ENCODE data around the gene ZNF580.

- TF ChIP-seq CTCF (IDR thresholded peaks at IDR 0.05) (no peak), AFF4 (CRISPR knock-in tag; IDR thresholded peaks at IDR 0.05; ENCODE audit: borderline replicate concordance) (no peak), PRRX2 (CRISPR knock-in tag; IDR thresholded peaks at IDR 0.05) (no peak), ZNF416 (CRISPR knock-in tag; IDR thresholded peaks at IDR 0.05) (no peak), IRF2 (CRISPR knock-in tag; IDR thresholded peaks at IDR 0.05; ENCODE audit: borderline replicate concordance, low read depth) (no peak)
Observed at GRCh38 chr19:55663846-55664536, 23.2 kb downstream of the ZNF580 start.

Data from WTC11 (cell line).